HEK293T (cell line): Measurements from ENCODE around the gene ZNF813.

Source experiments
- BHLHE40 ChIP-seq: fragments of 450-650 bp; IDR thresholded peaks from 2 replicates; pipeline ENCODE4 v1.6.1; 2016; ENCODE audit warnings: mild to moderate bottlenecking, moderate library complexity, borderline replicate concordance
- ELF4 ChIP-seq: fragments of 450-650 bp; IDR thresholded peaks from 2 replicates; pipeline ENCODE4 v1.6.1; 2017; ENCODE audit warnings: antibody characterized with exemption
- FOXA1 ChIP-seq: fragments of 450-650 bp; IDR thresholded peaks from 2 replicates; pipeline ENCODE4 v1.6.1; 2016; ENCODE audit warnings: mild to moderate bottlenecking
- FOXK2 ChIP-seq: fragments of 450-650 bp; IDR thresholded peaks from 2 replicates; pipeline ENCODE4 v1.6.1; 2016; ENCODE audit warnings: mild to moderate bottlenecking
- FOXM1 ChIP-seq: fragments of 450-650 bp; IDR thresholded peaks from 2 replicates; pipeline ENCODE4 v1.6.1; 2017; ENCODE audit warnings: mild to moderate bottlenecking, borderline replicate concordance
- HDGF ChIP-seq: fragments of 450-650 bp; IDR thresholded peaks from 2 replicates; pipeline ENCODE4 v1.6.1; 2017; ENCODE audit warnings: antibody characterized with exemption, borderline replicate concordance
- L3MBTL2 ChIP-seq: fragments of 450-650 bp; conservative IDR thresholded peaks from 2 replicates; pipeline ENCODE4 v1.6.1; 2016; ENCODE audit warnings: mild to moderate bottlenecking
- NFRKB ChIP-seq: fragments of 450-650 bp; IDR thresholded peaks from 2 replicates; pipeline ENCODE4 v1.6.1; 2016; ENCODE audit warnings: mild to moderate bottlenecking, moderate library complexity
- PKNOX1 ChIP-seq: fragments of 450-650 bp; IDR thresholded peaks from 2 replicates; pipeline ENCODE4 v1.6.1; 2016
- SP1 ChIP-seq: fragments of 450-650 bp; IDR thresholded peaks from 2 replicates; pipeline ENCODE4 v1.6.1; 2017
- SUZ12 ChIP-seq: fragments of 450-650 bp; IDR thresholded peaks from 2 replicates; pipeline ENCODE4 v1.6.1; 2016; ENCODE audit warnings: mild to moderate bottlenecking
- ZNF384 ChIP-seq: fragments of 450-650 bp; IDR thresholded peaks from 2 replicates; pipeline ENCODE4 v1.6.1; 2016

- TF ChIP-seq SP1 (no peak), FOXM1 (no peak), BHLHE40 (no peak), FOXK2 (no peak), NFRKB (no peak), HDGF (no peak), ELF4 (no peak), SUZ12 (no peak), PKNOX1 (no peak), FOXA1 (no peak), ZNF384 (no peak), L3MBTL2 (no peak)
Observed at GRCh38 chr19:53525922-53526321, 58.4 kb downstream of the ZNF813 start.
